HEK293 (cell line): ENCODE measurements around the gene FAM76A.

ENCODE experiments used
- CTCF ChIA-PET: fragments of 350-600 bp; formaldehyde crosslinking; extraction: SDS; loops from one replicate; lab custom pipeline; 2021; ENCODE audit warnings: antibody characterized with exemption; lab: Yijun Ruan, JAX
- POLR2A ChIA-PET: fragments of 300-600 bp; formaldehyde crosslinking; extraction: SDS; loops from one replicate; lab custom pipeline; 2020; ENCODE audit warnings: antibody characterized with exemption, inconsistent platforms; lab: Yijun Ruan, JAX
- H3K27ac ChIP-seq: fragments of 200-500 bp; sonication (Bioruptor generic); 2 replicates; pipeline ENCODE4 v1.5.1; 2014; ENCODE audit warnings: low read depth, low read length, control low read depth, inconsistent platforms; ENCODE audit errors: extremely low read depth
- H3K36me3 ChIP-seq, 2 experiments: fragments of 200-500 bp in 1 of 2; sonication (Bioruptor generic) in 1 of 2; 1 replicate in 1 of 2; 2 replicates in 1 of 2; pipeline ENCODE4 v1.5.1; 2014 to 2017; ENCODE audit warnings: inconsistent platforms in 2 of 2, low read length in 2 of 2; ENCODE audit not compliant: control insufficient read depth in 2 of 2, insufficient read depth in 1 of 2
- H3K4me1 ChIP-seq: fragments of 200-500 bp; sonication (Bioruptor generic); 2 replicates; pipeline ENCODE4 v1.5.1; 2014; ENCODE audit warnings: mild to moderate bottlenecking, low read length, inconsistent platforms; ENCODE audit not compliant: control insufficient read depth, insufficient read depth
- H3K4me3 ChIP-seq: 2 replicates; pipeline ENCODE4 v1.5.1; 2011; ENCODE audit warnings: low read depth, mild to moderate bottlenecking, control low read depth, low read length, moderate library complexity
- H3K9me3 ChIP-seq: fragments of 200-500 bp; sonication (Bioruptor generic); 2 replicates; pipeline ENCODE4 v1.5.1; 2014; ENCODE audit warnings: low read depth, low read length, inconsistent platforms; ENCODE audit not compliant: control insufficient read depth, insufficient read depth
- BCL11A ChIP-seq: fragments of 450-650 bp; formaldehyde crosslinking; IDR thresholded peaks from 2 replicates; pipeline ENCODE4 v1.5.1; 2016; ENCODE audit warnings: low read depth, missing biosample characterization, missing genetic modification characterization
- BCL11B ChIP-seq: fragments of 450-650 bp; formaldehyde crosslinking; IDR thresholded peaks from 2 replicates; pipeline ENCODE4 v1.5.1; 2016; ENCODE audit warnings: low read depth, missing biosample characterization, missing genetic modification characterization
- KLF10 ChIP-seq: fragments of 450-650 bp; IDR thresholded peaks from 2 replicates; pipeline ENCODE4 v1.5.1; 2018; ENCODE audit warnings: missing biosample characterization, mild to moderate bottlenecking, missing genetic modification characterization
- OSR2 ChIP-seq: fragments of 450-650 bp; formaldehyde crosslinking; IDR thresholded peaks from 2 replicates; pipeline ENCODE4 v1.5.1; 2016; ENCODE audit warnings: missing biosample characterization, missing genetic modification characterization
- PRDM1 ChIP-seq: fragments of 450-650 bp; formaldehyde crosslinking; IDR thresholded peaks from 2 replicates; pipeline ENCODE4; 2016; ENCODE audit warnings: missing biosample characterization, missing genetic modification characterization
- PRDM6 ChIP-seq: fragments of 450-650 bp; formaldehyde crosslinking; IDR thresholded peaks from 2 replicates; pipeline ENCODE4 v1.5.1; 2017; ENCODE audit warnings: missing biosample characterization, missing genetic modification characterization
- YY2 ChIP-seq: fragments of 450-650 bp; formaldehyde crosslinking; IDR thresholded peaks from 2 replicates; pipeline ENCODE4 v1.5.1; 2016; ENCODE audit warnings: missing biosample characterization, missing genetic modification characterization
- ZBTB48 ChIP-seq: fragments of 450-650 bp; formaldehyde crosslinking; IDR thresholded peaks from 2 replicates; pipeline ENCODE4 v1.5.1; 2016; ENCODE audit warnings: missing biosample characterization, missing genetic modification characterization
- ZFP3 ChIP-seq: fragments of 450-650 bp; formaldehyde crosslinking; IDR thresholded peaks from 2 replicates; pipeline ENCODE4 v1.5.1; 2016; ENCODE audit warnings: low read depth, missing biosample characterization, missing genetic modification characterization
- ZNF138 ChIP-seq: fragments of 450-650 bp; formaldehyde crosslinking; IDR thresholded peaks from 2 replicates; pipeline ENCODE4 v1.5.1; 2016; ENCODE audit warnings: missing biosample characterization, missing genetic modification characterization, borderline replicate concordance
- ZNF175 ChIP-seq: fragments of 450-650 bp; formaldehyde crosslinking; IDR thresholded peaks from 2 replicates; pipeline ENCODE4 v1.5.1; 2016; ENCODE audit warnings: missing biosample characterization, missing genetic modification characterization
- ZNF2 ChIP-seq: fragments of 450-650 bp; formaldehyde crosslinking; IDR thresholded peaks from 2 replicates; pipeline ENCODE4 v1.5.1; 2016; ENCODE audit warnings: missing biosample characterization, missing genetic modification characterization
- ZNF211 ChIP-seq: fragments of 450-650 bp; formaldehyde crosslinking; IDR thresholded peaks from 2 replicates; pipeline ENCODE4 v1.5.1; 2016; ENCODE audit warnings: low read depth, missing biosample characterization, missing genetic modification characterization
- ZNF37A ChIP-seq: fragments of 450-650 bp; IDR thresholded peaks from 2 replicates; pipeline ENCODE4 v1.5.1; 2018; ENCODE audit warnings: missing biosample characterization, missing genetic modification characterization
- ZNF394 ChIP-seq: fragments of 450-650 bp; formaldehyde crosslinking; IDR thresholded peaks from 2 replicates; pipeline ENCODE4 v1.5.1; 2016; ENCODE audit warnings: missing biosample characterization, missing genetic modification characterization, mild to moderate bottlenecking, moderate library complexity, borderline replicate concordance
- ZNF48 ChIP-seq: fragments of 450-650 bp; formaldehyde crosslinking; IDR thresholded peaks from 2 replicates; pipeline ENCODE4 v1.5.1; 2016; ENCODE audit warnings: missing biosample characterization, missing genetic modification characterization
- ZNF560 ChIP-seq: fragments of 450-650 bp; formaldehyde crosslinking; IDR thresholded peaks from 2 replicates; pipeline ENCODE4 v1.5.1; 2017; ENCODE audit warnings: missing biosample characterization, missing genetic modification characterization, borderline replicate concordance
- ZNF701 ChIP-seq: fragments of 450-650 bp; formaldehyde crosslinking; IDR thresholded peaks from 2 replicates; pipeline ENCODE4 v1.5.1; 2016; ENCODE audit warnings: missing biosample characterization, missing genetic modification characterization
- ZNF747 ChIP-seq: fragments of 450-650 bp; formaldehyde crosslinking; IDR thresholded peaks from 2 replicates; pipeline ENCODE4 v1.5.1; 2016; ENCODE audit warnings: missing biosample characterization, missing genetic modification characterization
- ZNF776 ChIP-seq: fragments of 450-650 bp; formaldehyde crosslinking; IDR thresholded peaks from 2 replicates; pipeline ENCODE4 v1.5.0; 2017; ENCODE audit warnings: missing biosample characterization, missing genetic modification characterization, borderline replicate concordance
- ZNF837 ChIP-seq: fragments of 450-650 bp; formaldehyde crosslinking; IDR thresholded peaks from 2 replicates; pipeline ENCODE4 v1.5.1; 2016; ENCODE audit warnings: missing biosample characterization, missing genetic modification characterization
- ZSCAN23 ChIP-seq: fragments of 450-650 bp; formaldehyde crosslinking; IDR thresholded peaks from 2 replicates; pipeline ENCODE4 v1.5.1; 2016; ENCODE audit warnings: missing biosample characterization, missing genetic modification characterization
- TF ChIP-seq, protein P1 (sequence below): fragments of 450-650 bp; formaldehyde crosslinking; IDR thresholded peaks from 2 replicates; pipeline ENCODE4 v1.5.1; 2016; ENCODE audit warnings: missing biosample characterization, missing genetic modification characterization
- TF ChIP-seq, protein P2 (sequence below): fragments of 450-650 bp; formaldehyde crosslinking; IDR thresholded peaks from 2 replicates; pipeline ENCODE4 v1.5.1; 2016; ENCODE audit warnings: missing biosample characterization, missing genetic modification characterization, borderline replicate concordance

FAM76A gene

GRCh38 chr1:27804791-27805190, 79.0 kb downstream of the FAM76A start:
- TF ChIP-seq ZNF175 (tag by site-specific recombination) (no peak), PRDM6 (no peak), PRDM1 (tag by site-specific recombination) (no peak), ZNF747 (no peak), ZBTB48 (tag by site-specific recombination) (no peak), ZSCAN23 (tag by site-specific recombination) (no peak), OSR2 (tag by site-specific recombination) (no peak), KLF10 (tag by site-specific recombination) (no peak), ZNF48 (tag by site-specific recombination) (no peak), ZNF560 (tag by site-specific recombination) (no peak), ZNF211 (tag by site-specific recombination) (no peak), ZFP3 (no peak), ZNF776 (no peak), ZNF701 (tag by site-specific recombination) (no peak), ZNF837 (tag by site-specific recombination) (no peak), ZNF37A (no peak)
- TF ChIP-seq, protein P1, sequence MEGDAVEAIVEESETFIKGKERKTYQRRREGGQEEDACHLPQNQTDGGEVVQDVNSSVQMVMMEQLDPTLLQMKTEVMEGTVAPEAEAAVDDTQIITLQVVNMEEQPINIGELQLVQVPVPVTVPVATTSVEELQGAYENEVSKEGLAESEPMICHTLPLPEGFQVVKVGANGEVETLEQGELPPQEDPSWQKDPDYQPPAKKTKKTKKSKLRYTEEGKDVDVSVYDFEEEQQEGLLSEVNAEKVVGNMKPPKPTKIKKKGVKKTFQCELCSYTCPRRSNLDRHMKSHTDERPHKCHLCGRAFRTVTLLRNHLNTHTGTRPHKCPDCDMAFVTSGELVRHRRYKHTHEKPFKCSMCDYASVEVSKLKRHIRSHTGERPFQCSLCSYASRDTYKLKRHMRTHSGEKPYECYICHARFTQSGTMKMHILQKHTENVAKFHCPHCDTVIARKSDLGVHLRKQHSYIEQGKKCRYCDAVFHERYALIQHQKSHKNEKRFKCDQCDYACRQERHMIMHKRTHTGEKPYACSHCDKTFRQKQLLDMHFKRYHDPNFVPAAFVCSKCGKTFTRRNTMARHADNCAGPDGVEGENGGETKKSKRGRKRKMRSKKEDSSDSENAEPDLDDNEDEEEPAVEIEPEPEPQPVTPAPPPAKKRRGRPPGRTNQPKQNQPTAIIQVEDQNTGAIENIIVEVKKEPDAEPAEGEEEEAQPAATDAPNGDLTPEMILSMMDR (tag by site-specific recombination), result no peak
- TF ChIP-seq, protein P2, sequence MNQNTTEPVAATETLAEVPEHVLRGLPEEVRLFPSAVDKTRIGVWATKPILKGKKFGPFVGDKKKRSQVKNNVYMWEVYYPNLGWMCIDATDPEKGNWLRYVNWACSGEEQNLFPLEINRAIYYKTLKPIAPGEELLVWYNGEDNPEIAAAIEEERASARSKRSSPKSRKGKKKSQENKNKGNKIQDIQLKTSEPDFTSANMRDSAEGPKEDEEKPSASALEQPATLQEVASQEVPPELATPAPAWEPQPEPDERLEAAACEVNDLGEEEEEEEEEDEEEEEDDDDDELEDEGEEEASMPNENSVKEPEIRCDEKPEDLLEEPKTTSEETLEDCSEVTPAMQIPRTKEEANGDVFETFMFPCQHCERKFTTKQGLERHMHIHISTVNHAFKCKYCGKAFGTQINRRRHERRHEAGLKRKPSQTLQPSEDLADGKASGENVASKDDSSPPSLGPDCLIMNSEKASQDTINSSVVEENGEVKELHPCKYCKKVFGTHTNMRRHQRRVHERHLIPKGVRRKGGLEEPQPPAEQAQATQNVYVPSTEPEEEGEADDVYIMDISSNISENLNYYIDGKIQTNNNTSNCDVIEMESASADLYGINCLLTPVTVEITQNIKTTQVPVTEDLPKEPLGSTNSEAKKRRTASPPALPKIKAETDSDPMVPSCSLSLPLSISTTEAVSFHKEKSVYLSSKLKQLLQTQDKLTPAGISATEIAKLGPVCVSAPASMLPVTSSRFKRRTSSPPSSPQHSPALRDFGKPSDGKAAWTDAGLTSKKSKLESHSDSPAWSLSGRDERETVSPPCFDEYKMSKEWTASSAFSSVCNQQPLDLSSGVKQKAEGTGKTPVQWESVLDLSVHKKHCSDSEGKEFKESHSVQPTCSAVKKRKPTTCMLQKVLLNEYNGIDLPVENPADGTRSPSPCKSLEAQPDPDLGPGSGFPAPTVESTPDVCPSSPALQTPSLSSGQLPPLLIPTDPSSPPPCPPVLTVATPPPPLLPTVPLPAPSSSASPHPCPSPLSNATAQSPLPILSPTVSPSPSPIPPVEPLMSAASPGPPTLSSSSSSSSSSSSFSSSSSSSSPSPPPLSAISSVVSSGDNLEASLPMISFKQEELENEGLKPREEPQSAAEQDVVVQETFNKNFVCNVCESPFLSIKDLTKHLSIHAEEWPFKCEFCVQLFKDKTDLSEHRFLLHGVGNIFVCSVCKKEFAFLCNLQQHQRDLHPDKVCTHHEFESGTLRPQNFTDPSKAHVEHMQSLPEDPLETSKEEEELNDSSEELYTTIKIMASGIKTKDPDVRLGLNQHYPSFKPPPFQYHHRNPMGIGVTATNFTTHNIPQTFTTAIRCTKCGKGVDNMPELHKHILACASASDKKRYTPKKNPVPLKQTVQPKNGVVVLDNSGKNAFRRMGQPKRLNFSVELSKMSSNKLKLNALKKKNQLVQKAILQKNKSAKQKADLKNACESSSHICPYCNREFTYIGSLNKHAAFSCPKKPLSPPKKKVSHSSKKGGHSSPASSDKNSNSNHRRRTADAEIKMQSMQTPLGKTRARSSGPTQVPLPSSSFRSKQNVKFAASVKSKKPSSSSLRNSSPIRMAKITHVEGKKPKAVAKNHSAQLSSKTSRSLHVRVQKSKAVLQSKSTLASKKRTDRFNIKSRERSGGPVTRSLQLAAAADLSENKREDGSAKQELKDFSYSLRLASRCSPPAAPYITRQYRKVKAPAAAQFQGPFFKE (tag by site-specific recombination), result no peak
- H3K4me3 ChIP-seq, result no peak overlapping the region
- CTCF ChIA-PET, result interaction anchor here (0.6 kb wide), 1 partner anchor 135 kb away, joined by 3 read pairs; no protein-coding TSS in a partner anchor
- H3K9me3 ChIP-seq, result no peaks in the 10 kb centered on the region
- peaks cover 31 to 51% of the 10 kb centered on the region in 2 experiments for H3K36me3 ChIP-seq
- POLR2A ChIA-PET, result no interaction called here
- H3K27ac ChIP-seq, result no peak overlapping the region
- no peaks in the 10 kb centered on the region for H3K4me1 ChIP-seq

- H3K27ac ChIP-seq, result no peak overlapping the region
- no peaks in the 10 kb centered on the region for H3K4me1 ChIP-seq
- CTCF ChIA-PET, result no interaction called here
- no peak overlapping the region for H3K4me3 ChIP-seq
- H3K36me3 ChIP-seq, result peaks cover 19 to 39% of the 10 kb centered on the region in 2 experiments
- POLR2A ChIA-PET, result no interaction called here
- no peaks in the 10 kb centered on the region for H3K9me3 ChIP-seq
- no peak for TF ChIP-seq ZSCAN23 (tag by site-specific recombination)
- TF ChIP-seq ZNF138 (tag by site-specific recombination), result no peak
- TF ChIP-seq BCL11B (tag by site-specific recombination), result no peak
- no peak for TF ChIP-seq ZNF394 (tag by site-specific recombination)
- no peak for TF ChIP-seq ZNF2 (tag by site-specific recombination)
- no peak for TF ChIP-seq BCL11A (tag by site-specific recombination)
- TF ChIP-seq, protein P1 (tag by site-specific recombination), result no peak
- no peak for TF ChIP-seq YY2 (tag by site-specific recombination)
These were observed 81.0 kb downstream of the FAM76A start for GRCh38 chr1:27806758-27807157.
